ENCODE measurements around the gene C16orf92.
"Not testable (repeated sequence)": the region's sequence is repeated elsewhere in the genome, so short reads cannot be mapped to it uniquely, and the experiment has no call there.

Gene C16orf92

DNA sequence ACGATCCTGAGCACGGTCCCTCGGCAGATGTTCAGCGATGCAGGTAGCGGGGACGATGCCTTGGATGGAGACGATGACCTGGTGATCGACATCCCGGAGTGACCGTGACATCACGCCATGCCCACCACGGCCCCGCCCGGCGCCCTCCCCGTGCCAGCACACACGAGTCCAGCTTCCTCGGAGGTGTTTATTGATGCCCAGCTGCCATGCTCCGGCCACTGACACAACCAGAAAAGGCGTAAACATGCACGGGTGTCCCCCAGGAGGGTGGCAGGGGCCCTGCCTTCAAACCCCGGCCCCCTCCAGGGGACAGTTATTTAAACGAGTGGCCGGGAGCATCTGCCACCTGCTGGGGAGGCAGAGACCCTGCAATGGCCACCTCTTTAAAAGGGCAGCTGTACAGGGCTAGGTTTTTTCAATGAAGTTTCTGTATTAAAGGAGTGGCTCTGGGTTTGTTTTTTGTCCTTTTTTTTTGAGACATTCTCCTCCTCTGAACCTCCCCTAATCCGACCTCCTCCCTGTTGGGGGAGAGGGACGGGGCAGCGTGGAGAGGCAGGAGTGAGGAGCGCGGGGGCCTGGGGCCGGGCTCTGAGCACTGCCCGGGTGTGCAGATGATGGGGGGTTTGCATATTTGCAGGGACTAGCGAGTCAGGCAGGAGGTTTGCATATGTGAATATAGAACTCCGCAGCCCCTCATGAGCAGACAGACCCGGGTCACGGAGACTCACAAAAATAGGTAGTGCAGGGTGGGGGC is 17.5 kb upstream of the C16orf92 start:
- DNase-seq (ENCODE audit: low read depth in 3 of 3): no peak

- no peak for DNase-seq (ENCODE audit: low read depth in 3 of 3)
Observed at GRCh38 chr16:30006095-30006473, 16.9 kb upstream of the C16orf92 start.

GRCh38 chr16:30006659-30007377 is 16.2 kb upstream of the C16orf92 start:
- no peak for DNase-seq (ENCODE audit: low read depth in 3 of 3)

GRCh38 chr16:30007378-30007895 is 15.6 kb upstream of the C16orf92 start:
- no peak for DNase-seq (ENCODE audit: low read depth in 3 of 3)

- DNase-seq (ENCODE audit: low read depth in 3 of 3): no peak
Observed at GRCh38 chr16:30009085-30009862, 13.7 kb upstream of the C16orf92 start.

- no peak for DNase-seq (ENCODE audit: low read depth in 3 of 3)
Observed at GRCh38 chr16:30009990-30010843, 12.8 kb upstream of the C16orf92 start.

DNA sequence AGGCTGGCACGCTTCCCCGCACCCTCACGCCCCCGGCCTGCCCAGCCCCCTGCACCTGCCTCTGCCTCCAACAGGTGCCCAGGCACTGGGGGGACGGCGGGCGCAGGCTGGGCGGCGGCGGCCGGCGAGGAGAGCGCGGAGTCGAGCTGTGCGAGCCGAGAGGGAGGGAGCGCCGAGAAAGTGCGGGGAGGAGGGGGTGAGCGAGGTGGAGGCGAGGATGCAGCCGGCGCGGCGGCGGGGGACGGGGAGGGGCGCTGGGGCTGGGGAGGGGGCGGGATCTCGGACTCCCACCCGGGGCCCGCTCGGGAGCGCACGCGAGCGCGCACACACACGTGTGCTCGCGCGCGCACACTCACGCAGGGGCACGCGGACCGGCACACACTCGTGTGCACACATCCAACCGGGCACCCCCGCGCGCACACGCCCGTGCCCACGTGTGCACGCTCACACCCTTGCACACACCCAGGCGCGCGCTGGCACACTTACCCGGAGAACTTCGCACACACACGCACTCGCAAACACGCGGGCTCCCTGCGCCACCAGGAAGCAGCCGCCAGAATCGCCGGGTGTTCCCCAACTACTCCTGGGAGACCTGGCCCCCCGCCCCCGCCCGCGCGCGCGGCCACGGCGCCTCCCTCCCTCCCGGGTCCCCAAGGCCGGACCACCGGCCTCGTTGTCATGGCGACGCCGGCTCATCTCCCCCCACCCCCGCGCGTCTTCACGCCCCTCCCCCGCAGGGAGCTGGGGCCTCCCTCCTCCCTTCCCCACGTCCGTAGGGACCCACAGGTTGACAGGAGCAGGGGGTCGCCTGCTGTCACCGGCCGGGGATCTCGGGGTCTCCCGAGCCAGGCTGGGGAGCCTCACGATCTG is 11.9 kb upstream of the C16orf92 start, which contains the start of gene DOC2A:
TSS of gene DOC2A (minus strand) at position 184 of the 870 bp plus-strand sequence. CDS start 805 bp downstream, outside the sequence.
- no peak for DNase-seq (ENCODE audit: low read depth in 3 of 3)

- no peak for DNase-seq (ENCODE audit: low read depth in 3 of 3)
Observed at GRCh38 chr16:30011714-30012504, 11.1 kb upstream of the C16orf92 start.

GRCh38 chr16:30012598-30012997 is 10.4 kb upstream of the C16orf92 start:
- not testable (repeated sequence) for DNase-seq (ENCODE audit: low read depth in 3 of 3)

DNA sequence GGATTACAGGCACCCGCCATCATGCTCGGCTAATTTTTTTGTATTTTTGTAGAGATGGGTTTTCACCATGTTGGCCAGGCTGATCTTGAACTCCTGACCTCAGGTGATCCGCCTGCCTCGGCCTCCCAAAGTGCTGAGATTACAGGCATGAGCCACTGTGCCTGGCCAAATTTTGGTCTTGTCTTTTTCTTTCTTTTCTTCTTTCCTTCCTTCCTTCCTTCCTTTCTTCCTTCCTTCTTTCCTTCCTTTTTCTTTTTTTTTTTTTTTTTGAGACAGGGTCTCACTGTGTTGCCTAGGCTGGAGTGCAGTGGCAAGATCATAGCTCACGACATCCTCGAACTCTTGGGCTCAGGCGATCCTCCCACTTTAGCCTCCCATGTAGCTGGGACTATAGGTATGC is 7.5 kb upstream of the C16orf92 start:
- DNase-seq (ENCODE audit: low read depth in 3 of 3): not testable (repeated sequence)

- no peak for DNase-seq (ENCODE audit: low read depth in 3 of 3)
Observed at GRCh38 chr16:30016555-30017276, 6.3 kb upstream of the C16orf92 start.

DNA sequence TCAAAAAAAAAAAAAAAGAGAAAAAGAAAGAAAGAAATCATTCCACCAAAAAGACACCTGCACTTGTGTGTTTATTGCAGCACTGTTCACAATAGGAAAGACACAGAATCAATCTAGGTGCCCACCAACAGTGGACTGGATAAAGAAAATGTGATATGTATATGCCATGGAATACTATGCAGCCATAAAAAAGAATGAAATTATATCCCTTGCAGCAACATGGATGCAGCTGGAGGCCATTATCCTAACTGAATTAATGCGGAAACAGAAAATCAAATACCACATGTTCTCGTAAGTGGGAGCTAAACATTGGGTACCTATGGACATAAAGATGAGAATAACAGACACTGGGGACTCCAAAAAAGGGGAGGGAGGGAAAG is 5.7 kb upstream of the C16orf92 start:
- no peak for DNase-seq (ENCODE audit: low read depth in 3 of 3)

DNA sequence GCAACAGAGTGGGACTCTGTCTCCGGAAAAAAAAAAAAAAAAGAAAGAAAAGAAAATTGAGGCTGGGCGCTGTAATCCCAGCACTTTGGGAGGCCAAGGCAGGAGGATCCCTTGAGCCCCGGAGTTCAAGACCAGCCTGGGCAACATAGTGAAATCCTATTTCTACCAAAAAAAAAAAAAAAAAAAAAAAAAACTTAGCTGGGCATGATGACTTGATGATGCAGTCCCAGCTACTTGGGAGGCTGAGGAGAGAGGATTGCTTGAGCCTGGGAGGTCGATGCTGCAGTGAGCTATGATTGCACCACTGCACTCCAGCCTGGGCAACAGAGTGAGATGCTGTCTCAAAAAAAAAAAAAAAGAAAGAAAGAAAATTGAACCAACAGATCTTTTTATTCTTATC is 5.1 kb upstream of the C16orf92 start:
- DNase-seq (ENCODE audit: low read depth in 3 of 3): not testable (repeated sequence)

DNA sequence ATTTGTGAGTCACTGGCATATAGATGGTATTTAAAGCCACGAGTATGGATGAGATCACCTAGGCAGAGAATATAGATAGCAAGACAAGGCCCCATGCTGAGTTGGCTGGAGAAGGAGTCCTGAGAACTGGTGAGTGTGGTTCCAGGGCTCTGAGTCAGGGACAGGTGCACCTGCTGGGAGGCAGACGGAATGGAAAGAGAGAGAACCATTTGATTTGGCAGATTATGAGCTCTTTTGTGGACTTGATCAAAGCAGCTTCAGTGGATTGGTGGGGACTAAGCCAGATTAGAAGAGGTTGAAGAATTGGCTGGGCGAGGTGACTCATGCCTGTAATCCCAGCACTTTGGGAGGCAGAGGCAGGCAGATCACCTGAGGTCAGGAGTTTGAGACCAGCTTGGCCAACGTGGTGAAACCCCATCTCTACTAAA is 4.3 kb upstream of the C16orf92 start:
- no peak for DNase-seq (ENCODE audit: low read depth in 3 of 3)

DNA sequence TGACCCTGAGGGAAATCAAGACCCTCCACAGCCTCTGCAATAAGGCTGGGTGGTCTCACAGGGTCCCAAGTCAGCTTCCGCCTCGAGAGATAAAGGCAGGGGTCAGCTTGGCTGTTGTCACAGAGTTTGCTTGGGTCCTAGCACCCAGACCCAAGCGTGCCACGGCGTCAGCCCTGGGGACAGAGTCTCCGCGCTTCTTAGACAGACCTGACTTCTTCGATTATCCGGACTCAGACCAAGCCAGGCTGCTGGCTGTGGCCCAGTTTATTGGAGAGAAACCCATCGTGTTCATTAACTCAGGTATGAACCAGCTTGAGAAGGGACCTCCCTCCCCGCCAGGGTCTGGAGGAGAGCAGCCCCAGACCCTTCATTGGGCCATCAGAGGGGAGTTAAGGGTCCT is 588 bp downstream of the C16orf92 start:
- no peak for DNase-seq (ENCODE audit: low read depth in 3 of 3)

- no peak for DNase-seq (ENCODE audit: low read depth in 3 of 3)
Observed at GRCh38 chr16:30024451-30024850, 1.5 kb downstream of the C16orf92 start.

DNA sequence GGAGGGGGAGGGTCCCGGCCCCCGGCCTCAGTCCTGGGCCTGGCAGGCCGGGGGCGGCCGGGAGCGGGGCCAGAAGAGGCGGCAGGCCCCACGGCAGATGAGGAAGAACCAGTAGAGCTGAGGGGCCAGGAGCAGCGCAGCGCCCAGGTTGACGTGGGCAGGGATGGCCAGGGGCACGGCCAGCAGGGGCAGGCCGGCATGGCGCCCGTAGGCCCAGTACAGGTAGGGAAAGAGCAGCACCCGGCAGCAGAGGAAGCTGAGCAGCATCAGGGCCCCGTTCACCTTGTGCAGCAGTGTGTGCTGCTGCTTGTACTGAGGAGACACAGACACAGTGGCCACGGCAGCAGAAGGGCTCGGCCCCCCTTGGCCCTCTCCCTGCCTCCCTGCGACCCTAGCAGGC is 2.2 kb downstream of the C16orf92 start:
- no peak for DNase-seq (ENCODE audit: low read depth in 3 of 3)

DNA sequence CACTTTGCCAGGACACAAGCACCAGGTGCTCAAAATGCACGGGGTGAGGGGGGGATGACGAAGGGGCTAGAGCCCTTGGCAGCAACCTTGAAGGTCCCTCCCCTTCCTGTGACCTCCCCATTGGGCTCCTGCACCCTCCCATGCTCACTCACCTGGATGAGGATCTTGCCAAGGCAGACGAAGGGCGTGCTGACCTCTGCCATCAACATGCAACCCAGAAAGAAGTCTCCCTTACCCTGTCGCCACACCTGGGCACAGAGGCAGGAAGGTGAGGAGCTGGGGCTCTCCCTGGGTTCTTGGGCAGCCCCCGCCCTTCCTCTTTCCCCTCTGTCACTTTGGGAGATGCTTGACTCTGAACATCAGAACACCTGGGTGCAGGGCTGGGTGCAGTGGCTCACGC is 2.6 kb downstream of the C16orf92 start:
- DNase-seq (ENCODE audit: low read depth in 3 of 3): no peak

GRCh38 chr16:30026449-30026848 is 3.5 kb downstream of the C16orf92 start:
- DNase-seq (ENCODE audit: low read depth in 3 of 3): no peak

Measured in stimulated activated CD4-positive, alpha-beta T cell treated with anti-CD3 and anti-CD28 coated beads, TNF-alpha, amount 100 ng/mL, for 4 hours (primary cell).